NCI-H2171 (cell line): Measurements from ENCODE around the gene PDP2.

Experiments used
- DNase-seq: peaks from one replicate; lab custom pipeline; 2025; lab: John Stamatoyannopoulos, UW

Gene PDP2

GRCh38 chr16:66904428-66904845, 24.1 kb downstream of the PDP2 start:
- DNase-seq, result no peak

DNA sequence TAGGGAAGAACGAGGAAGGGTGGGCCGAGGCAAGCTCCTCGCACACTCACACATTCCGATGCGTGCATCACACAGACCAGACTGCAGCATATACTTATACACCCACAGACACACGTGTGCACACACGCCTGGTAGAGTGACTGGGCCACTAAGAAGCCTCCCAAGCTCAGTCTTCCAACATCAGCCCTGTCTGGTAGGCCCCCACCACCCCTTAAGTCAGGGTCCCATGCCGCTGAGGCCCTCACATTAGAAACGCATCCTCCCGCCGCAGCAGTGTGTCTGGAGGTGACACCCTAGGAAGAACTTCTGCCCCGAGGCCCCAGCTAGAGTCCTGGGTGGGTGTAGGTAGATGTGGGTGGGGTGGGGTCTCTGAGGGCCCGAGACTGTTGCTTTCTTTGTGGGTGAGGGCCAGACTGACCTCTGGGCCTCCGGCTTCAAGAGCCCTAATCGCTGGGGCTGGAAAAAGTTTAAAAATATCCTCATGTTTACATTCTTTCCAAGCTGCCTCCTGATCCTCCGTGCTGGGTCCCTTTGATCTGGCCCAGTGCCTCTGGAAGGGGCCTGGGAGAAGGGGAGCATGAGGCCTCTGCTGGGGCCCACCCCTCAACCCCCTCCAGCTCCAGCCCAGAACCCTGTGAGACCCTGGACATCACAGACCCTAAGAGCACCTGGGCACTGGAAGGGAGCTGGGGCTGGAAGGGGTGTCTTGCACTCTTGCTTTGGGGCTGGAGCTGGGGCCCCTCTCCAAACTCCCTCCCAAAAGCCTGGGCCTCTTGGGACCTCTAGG, 24.7 kb downstream of the PDP2 start:
- no peak for DNase-seq

- DNase-seq, result no peak
Measured at GRCh38 chr16:66905633-66906539, 25.6 kb downstream of the PDP2 start.

DNA sequence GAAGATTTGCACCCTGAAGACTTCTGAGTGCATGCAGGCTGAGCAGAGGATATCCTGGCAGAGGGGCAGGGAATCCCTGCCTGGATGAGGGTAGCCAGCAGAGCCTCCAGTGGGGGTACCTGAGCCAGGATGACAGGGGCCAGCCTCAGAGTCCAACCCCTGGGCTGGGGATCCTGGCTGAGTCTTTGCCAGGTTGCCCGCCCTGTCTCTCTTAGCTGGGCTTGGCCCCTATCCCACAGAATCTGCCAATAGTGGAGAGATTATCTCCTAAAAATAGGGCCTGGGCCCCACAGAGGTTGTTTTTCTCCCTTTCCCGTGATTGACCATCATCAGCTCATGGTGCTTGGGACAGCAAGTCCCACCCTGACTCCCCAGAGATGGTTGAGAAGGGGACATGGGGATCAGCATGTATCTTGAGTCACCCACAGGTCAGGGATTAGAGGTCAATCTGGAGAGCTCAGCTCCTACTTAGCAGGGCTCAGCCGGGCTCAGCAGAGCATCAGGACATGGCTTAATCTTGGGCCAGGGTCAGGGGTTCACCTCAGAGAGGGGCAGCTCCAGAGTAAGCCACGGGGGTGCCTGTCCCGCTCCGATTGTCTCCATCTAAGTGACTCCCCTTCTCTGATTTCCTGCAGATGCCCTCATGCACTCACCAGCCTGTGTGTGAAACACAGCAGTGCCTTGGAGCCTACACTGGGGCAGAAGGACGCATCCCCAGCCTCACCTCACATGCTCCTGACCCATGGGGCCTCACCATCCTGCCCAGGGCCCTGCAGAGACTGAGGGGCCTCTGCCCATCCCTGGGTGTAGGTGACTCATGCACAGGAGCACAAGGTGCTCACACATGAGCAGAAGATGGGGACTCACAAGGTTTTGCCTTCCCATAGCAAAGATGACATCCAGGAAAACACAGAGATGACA, 26.9 kb downstream of the PDP2 start:
- no peak for DNase-seq

GRCh38 chr16:66908116-66908515, 27.8 kb downstream of the PDP2 start:
- no peak for DNase-seq

- DNase-seq, result no peak
Measured at GRCh38 chr16:66908762-66909559, 28.6 kb downstream of the PDP2 start.

DNA sequence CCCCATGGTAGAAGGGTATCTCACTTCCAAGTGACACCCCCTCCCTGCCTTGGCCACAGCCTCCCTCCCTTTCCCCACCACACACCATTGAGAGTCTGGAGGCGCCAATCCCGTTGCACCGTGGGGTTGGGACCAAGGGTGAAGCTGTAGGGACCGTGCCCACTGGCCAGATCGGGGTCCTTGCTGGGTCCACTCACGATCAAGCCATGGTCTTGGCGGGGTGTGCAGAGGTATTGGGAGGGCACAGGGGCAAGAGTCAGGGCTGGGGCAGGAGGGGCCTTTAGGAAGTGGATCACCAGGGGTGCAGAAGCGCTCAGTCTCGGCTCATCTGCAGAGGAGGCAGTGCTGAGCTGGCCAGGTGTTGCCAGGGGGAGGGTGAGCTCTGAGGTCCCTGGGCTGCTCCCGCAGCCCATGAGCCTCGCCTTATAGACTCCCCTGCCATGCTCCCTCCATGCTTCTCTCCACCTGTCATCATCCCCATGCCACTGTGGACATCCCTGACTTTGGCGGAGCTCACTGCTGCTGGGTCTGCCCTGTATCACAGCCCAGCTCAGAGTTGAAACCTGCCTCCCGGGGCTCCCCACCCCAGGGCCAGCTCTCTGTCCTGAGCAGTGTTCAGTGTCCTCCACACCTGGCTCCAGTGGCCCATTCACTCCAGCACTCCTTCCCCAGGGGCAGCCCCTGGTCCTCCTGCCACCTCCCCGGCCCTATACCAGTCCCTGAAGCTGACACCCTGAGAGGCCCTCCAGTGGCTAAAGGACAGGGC, 30.0 kb downstream of the PDP2 start:
- no peak for DNase-seq

- no peak for DNase-seq
Measured at GRCh38 chr16:66911112-66911511, 30.8 kb downstream of the PDP2 start.

- DNase-seq, result no peak
Measured at GRCh38 chr16:66911801-66912200, 31.5 kb downstream of the PDP2 start.

DNA sequence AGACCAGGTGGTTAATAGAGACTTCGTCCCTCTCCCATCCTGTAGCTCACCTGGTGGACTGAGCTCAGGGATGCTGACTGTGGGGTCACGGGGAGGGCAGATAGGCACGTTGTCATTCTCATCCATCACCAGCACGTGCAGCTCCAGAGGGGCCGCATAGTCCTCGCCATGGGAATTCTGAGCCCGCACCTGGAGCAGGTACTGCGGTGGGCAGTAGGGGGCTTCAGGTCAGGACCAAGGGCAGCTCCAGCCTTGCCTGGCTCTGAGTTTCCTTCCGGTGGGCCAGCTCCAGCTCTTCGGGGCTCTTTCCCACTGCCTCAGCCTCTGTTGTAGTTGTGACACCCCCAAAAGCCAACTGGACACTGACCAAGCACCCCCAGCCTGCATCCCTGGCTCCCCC, 32.8 kb downstream of the PDP2 start:
- DNase-seq, result no peak

DNA sequence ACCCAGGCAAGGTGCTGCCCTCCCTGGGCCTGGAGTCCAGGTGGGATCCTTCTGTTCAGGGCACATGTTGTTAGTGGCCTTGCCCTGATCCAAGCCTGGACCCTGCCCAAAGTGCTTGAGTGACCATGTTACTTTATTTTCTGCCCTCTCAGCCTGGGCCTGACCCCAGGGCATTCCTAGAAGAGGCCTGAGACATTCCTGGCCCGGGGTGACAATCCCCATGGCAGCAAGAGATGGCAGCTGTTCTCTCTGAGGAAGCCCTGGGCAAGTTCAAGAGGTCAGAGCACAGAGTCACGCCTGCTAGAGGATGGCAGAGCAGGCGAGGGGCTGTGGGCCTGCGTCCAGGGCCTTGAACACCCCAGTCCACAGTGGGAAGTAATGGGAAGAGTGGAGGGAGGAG, 33.4 kb downstream of the PDP2 start:
- no peak for DNase-seq

DNA sequence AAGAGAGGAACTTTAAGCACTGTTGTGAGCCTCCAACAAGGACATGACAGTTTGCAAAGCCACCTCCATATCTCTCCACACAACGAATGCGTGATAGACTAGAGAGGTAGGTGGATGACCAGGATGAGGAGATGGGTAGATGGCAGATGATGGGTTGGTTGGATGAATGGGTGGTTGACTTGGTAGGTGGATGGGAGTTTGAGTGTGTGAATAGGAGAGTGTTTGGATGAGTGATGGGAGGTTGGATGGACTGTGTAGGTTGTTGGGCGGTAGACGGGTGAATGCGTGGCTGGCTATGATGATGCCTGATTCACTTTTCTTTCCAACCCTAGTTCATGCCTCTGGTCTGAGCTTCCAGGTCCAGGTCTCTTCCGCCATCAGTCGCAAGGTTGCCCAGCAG, 34.2 kb downstream of the PDP2 start:
- DNase-seq, result no peak

GRCh38 chr16:66915041-66915440, 34.7 kb downstream of the PDP2 start:
- DNase-seq, result no peak

DNA sequence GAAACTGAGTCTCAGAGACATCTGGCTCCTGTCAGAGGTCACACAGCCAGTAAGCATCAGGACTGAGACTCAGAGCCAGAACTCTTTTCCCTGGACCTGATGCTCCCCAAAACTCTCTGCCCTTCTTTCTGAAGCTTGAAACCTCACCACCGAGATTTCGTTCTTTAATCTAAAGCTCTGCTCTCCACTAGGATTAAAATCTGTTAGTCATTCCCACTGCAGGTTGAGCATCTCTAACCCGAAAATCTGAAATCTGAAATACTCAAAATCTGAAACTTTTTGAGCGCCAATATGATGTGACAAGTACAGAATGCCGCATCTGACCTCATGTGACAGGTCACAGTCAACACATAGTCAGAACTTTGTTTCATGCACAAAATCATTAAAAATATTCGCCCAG, 36.2 kb downstream of the PDP2 start:
- DNase-seq, result no peak

DNA sequence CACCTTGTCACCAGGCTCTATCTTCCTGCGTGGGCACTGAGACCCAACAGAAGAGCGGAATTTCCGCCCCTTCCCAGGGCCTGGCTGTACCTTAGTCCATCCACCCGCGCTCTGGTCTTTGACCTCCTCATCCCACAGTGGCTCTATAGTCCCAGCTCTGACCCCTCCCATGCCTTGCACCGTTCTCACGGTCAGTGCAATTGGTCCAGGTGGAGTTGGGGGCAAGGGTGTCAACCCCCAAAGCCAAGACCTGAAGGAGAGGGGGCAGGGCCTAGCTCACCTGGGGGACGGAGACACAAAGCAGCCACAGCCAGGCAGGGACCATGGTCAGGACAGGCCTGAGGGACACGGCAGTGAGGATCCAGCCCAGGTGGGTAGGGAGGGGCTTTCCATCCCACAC, 37.4 kb downstream of the PDP2 start:
- no peak for DNase-seq

- no peak for DNase-seq
Measured at GRCh38 chr16:66918355-66918754, 38.0 kb downstream of the PDP2 start.

DNA sequence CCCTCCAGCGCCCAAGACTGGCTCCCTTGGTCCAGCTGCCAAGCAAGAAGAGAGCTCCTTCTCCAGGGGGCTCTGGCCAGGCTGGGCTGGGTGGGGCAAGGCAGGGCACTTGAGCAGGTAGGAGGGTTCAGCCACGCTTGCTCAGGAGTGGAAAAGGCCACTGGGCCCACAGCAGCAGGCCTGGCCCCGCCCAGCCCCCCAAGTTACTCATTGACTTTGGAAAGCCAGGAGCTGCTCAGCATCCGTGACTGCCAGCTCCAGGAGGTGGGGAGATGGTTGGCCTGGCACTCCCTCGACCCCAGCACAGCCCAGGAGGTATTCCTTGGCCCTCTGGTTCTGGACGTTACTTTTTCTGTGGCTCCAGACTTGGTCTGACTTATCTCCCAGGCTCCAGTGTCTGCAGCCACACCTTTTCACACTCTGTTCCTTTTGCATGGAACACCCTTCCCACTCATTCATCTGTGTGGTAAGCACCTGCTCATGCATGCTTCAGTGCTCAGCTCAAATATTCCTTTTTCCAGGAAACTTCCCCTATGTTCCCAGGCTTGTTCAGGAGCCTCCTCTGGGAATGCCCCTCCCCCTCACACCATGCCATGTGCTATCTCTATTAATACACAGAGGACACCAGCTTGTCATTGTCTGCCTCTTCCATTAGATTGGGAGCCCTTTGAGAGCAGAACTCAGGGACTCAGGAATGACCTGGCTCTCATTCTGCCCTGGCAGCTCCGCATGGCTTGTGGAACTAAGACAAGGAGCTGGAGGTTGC, 38.7 kb downstream of the PDP2 start, which contains the start of gene CDH16:
Gene CDH16 (minus strand): TSS at position 83 of the 766 bp plus-strand sequence. CDS start 820 bp downstream, outside the sequence.
- DNase-seq, result peak; percentile 42

DNA sequence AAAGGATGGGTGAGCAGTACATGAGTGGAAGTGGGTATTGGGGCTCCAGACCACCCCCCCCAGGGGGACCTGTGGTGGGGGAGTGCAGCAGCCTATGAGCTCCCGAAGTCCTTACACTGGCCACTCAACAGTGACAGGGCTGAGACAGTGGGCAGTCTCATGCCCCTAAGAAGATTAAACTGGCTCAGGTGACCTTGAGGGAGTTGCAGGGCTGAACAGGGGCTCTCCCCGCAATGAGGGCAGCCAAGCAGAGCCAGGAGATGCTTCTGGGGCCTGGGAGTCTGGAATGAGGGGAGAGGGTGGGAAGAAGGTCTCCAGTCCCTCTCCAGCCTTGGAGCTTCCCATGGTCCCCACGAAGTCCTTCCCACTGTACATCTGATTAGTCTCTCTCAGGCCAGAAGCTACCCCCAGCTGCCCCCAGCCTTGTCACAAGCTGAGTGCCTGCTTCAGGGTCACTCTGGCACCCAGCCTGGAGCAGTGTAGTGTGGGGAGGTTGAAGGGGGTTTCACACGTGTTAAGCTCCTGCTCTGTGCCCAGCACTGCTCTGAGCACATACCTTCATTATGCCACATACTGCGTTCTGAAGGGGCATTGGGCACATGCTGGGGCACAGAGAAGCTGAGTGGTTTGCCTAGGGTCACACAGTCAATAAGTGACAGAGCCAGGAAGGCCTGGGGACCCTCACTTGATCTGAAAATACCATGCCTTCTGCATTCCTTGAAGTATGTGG, 39.4 kb downstream of the PDP2 start:
- DNase-seq, result no peak

GRCh38 chr16:66920299-66920590, 39.9 kb downstream of the PDP2 start:
- no peak for DNase-seq
